GM23338 (cell line): Measurements from ENCODE around the gene GLDC. TPM values are rescaled to one million over a fixed set of nuclear protein-coding genes. Genes with fewer than 3 reads are reported as not detected.
"Not testable (repeated sequence)": the region's sequence is repeated elsewhere in the genome, so short reads cannot be mapped to it uniquely, and the experiment has no call there.

ENCODE experiments used
- ATAC-seq: fragments of 200-7000 bp; cut with Tn5 transposase; 3 replicates; pipeline ENCODE4 v1.9.1; 2020
- DNase-seq: peaks from one replicate; pipeline ENCODE4 v3.0.0-alpha.2; 2015; ENCODE audit warnings: low spot score
- H2AFZ ChIP-seq: fragments of 200-600 bp; sonication (generic); 2 replicates; pipeline ENCODE4 v1.8.0; 2016; ENCODE audit warnings: antibody characterized with exemption, mild to moderate bottlenecking, moderate library complexity
- H3F3A ChIP-seq: fragments of 200-600 bp; sonication (generic); replicated peaks from 2 replicates; pipeline ENCODE4 v1.8.0; 2017; ENCODE audit warnings: antibody characterized with exemption, mixed run types, low read depth
- H3K27ac ChIP-seq: fragments of 200-600 bp; sonication (generic); 2 replicates; pipeline ENCODE4 v1.6.1; 2016; ENCODE audit warnings: low read depth
- H3K27me3 ChIP-seq: fragments of 200-600 bp; sonication (generic); 2 replicates; pipeline ENCODE4 v1.8.0; 2016; ENCODE audit warnings: mild to moderate bottlenecking, mixed run types, moderate library complexity; ENCODE audit not compliant: insufficient read depth
- H3K36me3 ChIP-seq: fragments of 200-600 bp; sonication (generic); 2 replicates; pipeline ENCODE4 v1.8.0; 2016; ENCODE audit warnings: mild to moderate bottlenecking; ENCODE audit not compliant: insufficient read depth
- H3K4me1 ChIP-seq: fragments of 200-600 bp; sonication (generic); 2 replicates; pipeline ENCODE4 v1.8.0; 2016; ENCODE audit warnings: mild to moderate bottlenecking, moderate library complexity; ENCODE audit not compliant: insufficient read depth
- H3K4me2 ChIP-seq: fragments of 200-600 bp; sonication (generic); 2 replicates; pipeline ENCODE4 v1.7.1; 2017; ENCODE audit warnings: mixed run types
- H3K4me3 ChIP-seq: fragments of 200-600 bp; sonication (generic); 2 replicates; pipeline ENCODE4 v1.6.1; 2016; ENCODE audit warnings: mixed run types
- H3K79me2 ChIP-seq: fragments of 200-600 bp; sonication (generic); replicated peaks from 2 replicates; pipeline ENCODE4 v1.8.0; 2017; ENCODE audit warnings: mild to moderate bottlenecking; ENCODE audit not compliant: insufficient read depth
- H3K9me2 ChIP-seq: fragments of 200-600 bp; sonication (generic); 2 replicates; pipeline ENCODE4 v1.8.0; 2017; ENCODE audit not compliant: insufficient read depth
- H4K20me1 ChIP-seq: fragments of 200-600 bp; sonication (generic); replicated peaks from 2 replicates; pipeline ENCODE4 v1.8.0; 2017; ENCODE audit warnings: mild to moderate bottlenecking; ENCODE audit not compliant: insufficient read depth
- H3K27ac Mint-ChIP-seq: 2 replicates; pipeline ENCODE4 v1.8.0; 2020; ENCODE audit warnings: inconsistent platforms, mild to moderate bottlenecking, moderate library complexity, mixed read lengths
- H3K27me3 Mint-ChIP-seq: 3 replicates; pipeline ENCODE4 v1.8.0; 2022; ENCODE audit warnings: low read depth, mild to moderate bottlenecking, moderate library complexity, mixed read lengths, inconsistent platforms; ENCODE audit not compliant: insufficient read depth, poor library complexity
- H3K36me3 Mint-ChIP-seq: 3 replicates; pipeline ENCODE4 v1.8.0; 2021; ENCODE audit warnings: low read depth, mild to moderate bottlenecking, inconsistent platforms, moderate library complexity, mixed read lengths
- H3K4me1 Mint-ChIP-seq: 3 replicates; pipeline ENCODE4 v1.8.0; 2020; ENCODE audit warnings: mild to moderate bottlenecking, inconsistent platforms, mixed read lengths
- H3K4me3 Mint-ChIP-seq: 3 replicates; pipeline ENCODE4 v1.8.0; 2021; ENCODE audit warnings: moderate library complexity, mild to moderate bottlenecking, inconsistent platforms, mixed read lengths
- H3K9me3 Mint-ChIP-seq: 3 replicates; pipeline ENCODE4 v1.8.0; 2020; ENCODE audit warnings: moderate library complexity, mild to moderate bottlenecking, inconsistent platforms, mixed read lengths
- CREB1 ChIP-seq: fragments of 250-450 bp; sonication (Bioruptor Pico); IDR thresholded peaks from 2 replicates; pipeline ENCODE4 v1.5.0; 2020; ENCODE audit warnings: low read depth, mild to moderate bottlenecking, moderate library complexity
- EZH2 ChIP-seq: fragments of 200-600 bp; sonication (generic); IDR thresholded peaks from one replicate; pipeline ENCODE4 v1.8.0; 2017; ENCODE audit warnings: antibody characterized with exemption, mild to moderate bottlenecking, low read depth; ENCODE audit not compliant: unreplicated experiment
- EZH2phosphoT487 ChIP-seq: fragments of 200-600 bp; sonication (generic); IDR thresholded peaks from one replicate; pipeline ENCODE4 v1.8.1; 2018; ENCODE audit warnings: antibody characterized with exemption; ENCODE audit not compliant: unreplicated experiment
- JUNB ChIP-seq: IDR thresholded peaks from one replicate; pipeline ENCODE4 v1.6.1; 2016; ENCODE audit warnings: antibody characterized with exemption; ENCODE audit not compliant: unreplicated experiment
- NANOG ChIP-seq: IDR thresholded peaks from 2 replicates; pipeline ENCODE4 v1.6.1; 2016; ENCODE audit warnings: antibody characterized with exemption, borderline replicate concordance
- POLR2AphosphoS5 ChIP-seq: IDR thresholded peaks from 2 replicates; pipeline ENCODE4 v1.6.1; 2016; ENCODE audit warnings: antibody characterized with exemption, low read depth
- REST ChIP-seq: IDR thresholded peaks from one replicate; pipeline ENCODE4 v1.6.1; 2018; ENCODE audit warnings: antibody characterized with exemption; ENCODE audit not compliant: unreplicated experiment
- STAT1 ChIP-seq: IDR thresholded peaks from one replicate; pipeline ENCODE4 v1.6.1; 2016; ENCODE audit warnings: antibody characterized with exemption; ENCODE audit not compliant: unreplicated experiment
- ZNF114 ChIP-seq: fragments of 250-450 bp; sonication (Bioruptor Pico); IDR thresholded peaks from 2 replicates; pipeline ENCODE4 v1.5.0; 2020; ENCODE audit warnings: mild to moderate bottlenecking, moderate library complexity
- polyA plus RNA-seq: library from polyadenylated mRNA; unstranded; fragments of >200 nt; fragmentation: Nextera tagmentation; extraction: Ambion mirVana; gene quantifications from 2 replicates; pipeline ENCODE4 v1.2.1, GENCODE V29; 2016
- total RNA-seq: library from RNA; depleted of rRNA; stranded (reverse); fragments of >200 nt; shearing (Covaris generic); gene quantifications from 2 replicates; pipeline ENCODE4 v1.2.3, GENCODE V29; 2014
- TF ChIP-seq, protein P1 (sequence below), 2 experiments: fragments of 200-600 bp in 1 of 2; sonication (generic) in 1 of 2; conservative IDR thresholded peaks; 2 replicates each; pipeline versions ENCODE4 v1.5.1 to v1.6.1; 2016 to 2017; ENCODE audit warnings: antibody characterized with exemption in 2 of 2, low read depth in 2 of 2, mild to moderate bottlenecking in 2 of 2, moderate library complexity in 1 of 2
- TF ChIP-seq, protein P2 (sequence below): fragments of 250-450 bp; sonication (Bioruptor Pico); IDR thresholded peaks from 2 replicates; pipeline ENCODE4 v1.5.0; 2020; ENCODE audit warnings: mild to moderate bottlenecking, moderate library complexity

GLDC gene
- total and polyA plus RNA-seq, 2 experiments from 2014 or later = 63.5 to 139 TPM

- not testable (repeated sequence) for H3K27me3 Mint-ChIP-seq, H2AFZ ChIP-seq, H3F3A ChIP-seq, H3K4me2 ChIP-seq, H3K9me2 ChIP-seq, H3K4me3 ChIP-seq, H3K27ac ChIP-seq, H3K79me2 ChIP-seq, H3K27me3 ChIP-seq, H3K4me1 Mint-ChIP-seq, H3K4me3 Mint-ChIP-seq, H3K4me1 ChIP-seq, H4K20me1 ChIP-seq, H3K9me3 Mint-ChIP-seq, ATAC-seq, DNase-seq, H3K27ac Mint-ChIP-seq
- H3K36me3 ChIP-seq = peaks cover 21% of the 10 kb centered on the region
- H3K36me3 Mint-ChIP-seq = peaks cover 19% of the 10 kb centered on the region; the same call in 2 of the 3 replicates
Measured at GRCh38 chr9:6542617-6543016, 102.9 kb downstream of the GLDC start.

DNA sequence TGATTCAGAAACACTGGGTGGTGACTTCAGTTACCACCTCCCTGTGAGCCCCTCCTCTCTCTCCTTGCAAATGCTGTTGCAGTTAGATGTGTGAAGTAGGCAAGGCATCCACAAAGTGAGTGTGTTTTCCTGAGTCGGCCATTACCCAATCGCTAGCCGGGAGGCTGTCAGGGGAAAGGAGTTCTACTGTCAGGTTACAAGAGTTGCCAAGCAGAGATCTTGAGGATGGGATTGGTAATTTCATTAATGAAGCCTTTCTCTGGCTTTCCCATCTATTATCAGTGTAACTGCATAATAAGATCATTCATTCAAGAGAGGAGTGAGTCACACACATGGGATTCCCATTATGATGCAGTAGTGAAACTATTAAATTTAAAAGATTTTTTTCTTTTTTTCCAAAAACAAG is 106.9 kb downstream of the GLDC start:
- no peak for ATAC-seq
- no peak for TF ChIP-seq POLR2AphosphoS5
- TF ChIP-seq ZNF114 (CRISPR knock-in tag) = no peak
- TF ChIP-seq, protein P1, sequence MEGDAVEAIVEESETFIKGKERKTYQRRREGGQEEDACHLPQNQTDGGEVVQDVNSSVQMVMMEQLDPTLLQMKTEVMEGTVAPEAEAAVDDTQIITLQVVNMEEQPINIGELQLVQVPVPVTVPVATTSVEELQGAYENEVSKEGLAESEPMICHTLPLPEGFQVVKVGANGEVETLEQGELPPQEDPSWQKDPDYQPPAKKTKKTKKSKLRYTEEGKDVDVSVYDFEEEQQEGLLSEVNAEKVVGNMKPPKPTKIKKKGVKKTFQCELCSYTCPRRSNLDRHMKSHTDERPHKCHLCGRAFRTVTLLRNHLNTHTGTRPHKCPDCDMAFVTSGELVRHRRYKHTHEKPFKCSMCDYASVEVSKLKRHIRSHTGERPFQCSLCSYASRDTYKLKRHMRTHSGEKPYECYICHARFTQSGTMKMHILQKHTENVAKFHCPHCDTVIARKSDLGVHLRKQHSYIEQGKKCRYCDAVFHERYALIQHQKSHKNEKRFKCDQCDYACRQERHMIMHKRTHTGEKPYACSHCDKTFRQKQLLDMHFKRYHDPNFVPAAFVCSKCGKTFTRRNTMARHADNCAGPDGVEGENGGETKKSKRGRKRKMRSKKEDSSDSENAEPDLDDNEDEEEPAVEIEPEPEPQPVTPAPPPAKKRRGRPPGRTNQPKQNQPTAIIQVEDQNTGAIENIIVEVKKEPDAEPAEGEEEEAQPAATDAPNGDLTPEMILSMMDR (conservative IDR thresholded peaks at IDR 0.05; ENCODE audit: low read depth in 2 of 2) = no peak
- no peak for TF ChIP-seq EZH2
- TF ChIP-seq, protein P2, sequence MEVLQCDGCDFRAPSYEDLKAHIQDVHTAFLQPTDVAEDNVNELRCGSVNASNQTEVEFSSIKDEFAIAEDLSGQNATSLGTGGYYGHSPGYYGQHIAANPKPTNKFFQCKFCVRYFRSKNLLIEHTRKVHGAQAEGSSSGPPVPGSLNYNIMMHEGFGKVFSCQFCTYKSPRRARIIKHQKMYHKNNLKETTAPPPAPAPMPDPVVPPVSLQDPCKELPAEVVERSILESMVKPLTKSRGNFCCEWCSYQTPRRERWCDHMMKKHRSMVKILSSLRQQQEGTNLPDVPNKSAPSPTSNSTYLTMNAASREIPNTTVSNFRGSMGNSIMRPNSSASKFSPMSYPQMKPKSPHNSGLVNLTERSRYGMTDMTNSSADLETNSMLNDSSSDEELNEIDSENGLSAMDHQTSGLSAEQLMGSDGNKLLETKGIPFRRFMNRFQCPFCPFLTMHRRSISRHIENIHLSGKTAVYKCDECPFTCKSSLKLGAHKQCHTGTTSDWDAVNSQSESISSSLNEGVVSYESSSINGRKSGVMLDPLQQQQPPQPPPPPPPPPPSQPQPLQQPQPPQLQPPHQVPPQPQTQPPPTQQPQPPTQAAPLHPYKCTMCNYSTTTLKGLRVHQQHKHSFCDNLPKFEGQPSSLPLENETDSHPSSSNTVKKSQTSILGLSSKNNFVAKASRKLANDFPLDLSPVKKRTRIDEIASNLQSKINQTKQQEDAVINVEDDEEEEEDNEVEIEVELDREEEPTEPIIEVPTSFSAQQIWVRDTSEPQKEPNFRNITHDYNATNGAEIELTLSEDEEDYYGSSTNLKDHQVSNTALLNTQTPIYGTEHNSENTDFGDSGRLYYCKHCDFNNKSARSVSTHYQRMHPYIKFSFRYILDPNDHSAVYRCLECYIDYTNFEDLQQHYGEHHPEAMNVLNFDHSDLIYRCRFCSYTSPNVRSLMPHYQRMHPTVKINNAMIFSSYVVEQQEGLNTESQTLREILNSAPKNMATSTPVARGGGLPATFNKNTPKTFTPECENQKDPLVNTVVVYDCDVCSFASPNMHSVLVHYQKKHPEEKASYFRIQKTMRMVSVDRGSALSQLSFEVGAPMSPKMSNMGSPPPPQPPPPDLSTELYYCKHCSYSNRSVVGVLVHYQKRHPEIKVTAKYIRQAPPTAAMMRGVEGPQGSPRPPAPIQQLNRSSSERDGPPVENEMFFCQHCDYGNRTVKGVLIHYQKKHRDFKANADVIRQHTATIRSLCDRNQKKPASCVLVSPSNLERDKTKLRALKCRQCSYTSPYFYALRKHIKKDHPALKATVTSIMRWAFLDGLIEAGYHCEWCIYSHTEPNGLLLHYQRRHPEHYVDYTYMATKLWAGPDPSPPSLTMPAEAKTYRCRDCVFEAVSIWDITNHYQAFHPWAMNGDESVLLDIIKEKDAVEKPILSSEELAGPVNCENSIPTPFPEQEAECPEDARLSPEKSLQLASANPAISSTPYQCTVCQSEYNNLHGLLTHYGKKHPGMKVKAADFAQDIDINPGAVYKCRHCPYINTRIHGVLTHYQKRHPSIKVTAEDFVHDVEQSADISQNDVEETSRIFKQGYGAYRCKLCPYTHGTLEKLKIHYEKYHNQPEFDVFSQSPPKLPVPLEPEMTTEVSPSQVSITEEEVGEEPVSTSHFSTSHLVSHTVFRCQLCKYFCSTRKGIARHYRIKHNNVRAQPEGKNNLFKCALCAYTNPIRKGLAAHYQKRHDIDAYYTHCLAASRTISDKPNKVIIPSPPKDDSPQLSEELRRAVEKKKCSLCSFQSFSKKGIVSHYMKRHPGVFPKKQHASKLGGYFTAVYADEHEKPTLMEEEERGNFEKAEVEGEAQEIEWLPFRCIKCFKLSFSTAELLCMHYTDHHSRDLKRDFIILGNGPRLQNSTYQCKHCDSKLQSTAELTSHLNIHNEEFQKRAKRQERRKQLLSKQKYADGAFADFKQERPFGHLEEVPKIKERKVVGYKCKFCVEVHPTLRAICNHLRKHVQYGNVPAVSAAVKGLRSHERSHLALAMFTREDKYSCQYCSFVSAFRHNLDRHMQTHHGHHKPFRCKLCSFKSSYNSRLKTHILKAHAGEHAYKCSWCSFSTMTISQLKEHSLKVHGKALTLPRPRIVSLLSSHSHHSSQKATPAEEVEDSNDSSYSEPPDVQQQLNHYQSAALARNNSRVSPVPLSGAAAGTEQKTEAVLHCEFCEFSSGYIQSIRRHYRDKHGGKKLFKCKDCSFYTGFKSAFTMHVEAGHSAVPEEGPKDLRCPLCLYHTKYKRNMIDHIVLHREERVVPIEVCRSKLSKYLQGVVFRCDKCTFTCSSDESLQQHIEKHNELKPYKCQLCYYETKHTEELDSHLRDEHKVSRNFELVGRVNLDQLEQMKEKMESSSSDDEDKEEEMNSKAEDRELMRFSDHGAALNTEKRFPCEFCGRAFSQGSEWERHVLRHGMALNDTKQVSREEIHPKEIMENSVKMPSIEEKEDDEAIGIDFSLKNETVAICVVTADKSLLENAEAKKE (CRISPR knock-in tag) = no peak
- TF ChIP-seq JUNB = no peak
- no peak for TF ChIP-seq EZH2phosphoT487
- no peak for TF ChIP-seq NANOG
- TF ChIP-seq STAT1 = no peak
- no peak for TF ChIP-seq CREB1 (CRISPR knock-in tag)
- TF ChIP-seq REST = no peak

More for the DNA sequence above, 106.9 kb downstream of the GLDC start:
- peaks cover 4% of the 10 kb centered on the region; the same call in 2 of the 3 replicates for H3K4me1 Mint-ChIP-seq
- Histone ChIP-seq H3K79me2 (no peaks in the 10 kb centered on the region), H3K9me2 (no peaks in the 10 kb centered on the region), H3K27me3 (no peaks in the 10 kb centered on the region), H3K4me3 (no peak overlapping the region), H3K4me1 (no peaks in the 10 kb centered on the region), H4K20me1 (no peaks in the 10 kb centered on the region), H2AFZ (no peak overlapping the region), H3K4me2 (no peak overlapping the region), H3K27ac (no peak overlapping the region), H3F3A (no peaks in the 10 kb centered on the region), H3K36me3 (peaks cover 30% of the 10 kb centered on the region)
- H3K9me3 Mint-ChIP-seq = no peaks in the 10 kb centered on the region
- DNase-seq = no peak
- peaks cover 35% of the 10 kb centered on the region; the same call in 2 of the 3 replicates for H3K36me3 Mint-ChIP-seq
- H3K27ac Mint-ChIP-seq = no peak overlapping the region
- H3K27me3 Mint-ChIP-seq = peaks cover 3% of the 10 kb centered on the region
- no peak overlapping the region for H3K4me3 Mint-ChIP-seq
